Measurements from ENCODE around the gene SDF4.

Gene SDF4

GRCh38 chr1:1204425-1204920 lies 27.3 kb downstream of the SDF4 start:
- H3K9me3 ChIP-seq (ENCODE audit: severe bottlenecking), result no peaks in the 10 kb centered on the region
- ATAC-seq (ENCODE audit: low read depth) (no peak), DNase-seq (ENCODE audit: low spot score) (no peak)
- H3K27ac ChIP-seq (ENCODE audit: poor library complexity, severe bottlenecking), result no peak overlapping the region
- H3K4me1 ChIP-seq (ENCODE audit: insufficient read depth, poor library complexity, severe bottlenecking), result no peaks in the 10 kb centered on the region
- H3K36me3 ChIP-seq (ENCODE audit: low read depth), result no peaks in the 10 kb centered on the region
- H3K4me3 ChIP-seq (ENCODE audit: severe bottlenecking), result no peak overlapping the region
- no peak for TF ChIP-seq CTCF (IDR thresholded peaks at IDR 0.05; ENCODE audit: poor library complexity, severe bottlenecking)
- peaks cover 8% of the 10 kb centered on the region for H3K27me3 ChIP-seq (ENCODE audit: insufficient read depth, poor library complexity, severe bottlenecking)

- no peaks in the 10 kb centered on the region for H3K9me3 ChIP-seq (ENCODE audit: severe bottlenecking)
- no peak for DNase-seq (ENCODE audit: low spot score)
- H3K27ac ChIP-seq (ENCODE audit: poor library complexity, severe bottlenecking), result no peak overlapping the region
- no peak for ATAC-seq (ENCODE audit: low read depth)
- no peak for TF ChIP-seq CTCF (IDR thresholded peaks at IDR 0.05; ENCODE audit: poor library complexity, severe bottlenecking)
- H3K4me1 ChIP-seq (ENCODE audit: insufficient read depth, poor library complexity, severe bottlenecking), result no peaks in the 10 kb centered on the region
- peaks cover 8% of the 10 kb centered on the region for H3K27me3 ChIP-seq (ENCODE audit: insufficient read depth, poor library complexity, severe bottlenecking)
- no peak overlapping the region for H3K4me3 ChIP-seq (ENCODE audit: severe bottlenecking)
- H3K36me3 ChIP-seq (ENCODE audit: low read depth), result no peaks in the 10 kb centered on the region
Measured at GRCh38 chr1:1203561-1204424, 28.0 kb downstream of the SDF4 start.

- Histone ChIP-seq H3K27me3 (ENCODE audit: insufficient read depth, poor library complexity, severe bottlenecking) (peaks cover 8% of the 10 kb centered on the region), H3K4me3 (ENCODE audit: severe bottlenecking) (no peak overlapping the region), H3K4me1 (ENCODE audit: insufficient read depth, poor library complexity, severe bottlenecking) (no peaks in the 10 kb centered on the region), H3K27ac (ENCODE audit: poor library complexity, severe bottlenecking) (no peak overlapping the region), H3K9me3 (ENCODE audit: severe bottlenecking) (no peaks in the 10 kb centered on the region), H3K36me3 (ENCODE audit: low read depth) (no peaks in the 10 kb centered on the region)
- no peak for DNase-seq (ENCODE audit: low spot score)
- ATAC-seq (ENCODE audit: low read depth), result no peak
- TF ChIP-seq CTCF (IDR thresholded peaks at IDR 0.05; ENCODE audit: poor library complexity, severe bottlenecking), result no peak
Measured at GRCh38 chr1:1202831-1203560, 28.8 kb downstream of the SDF4 start.

- no peaks in the 10 kb centered on the region for H3K4me1 ChIP-seq (ENCODE audit: insufficient read depth, poor library complexity, severe bottlenecking)
- H3K9me3 ChIP-seq (ENCODE audit: severe bottlenecking), result no peaks in the 10 kb centered on the region
- DNase-seq (ENCODE audit: low spot score) (peak; percentile 61), ATAC-seq (ENCODE audit: low read depth) (peak; percentile 59)
- H3K27me3 ChIP-seq (ENCODE audit: insufficient read depth, poor library complexity, severe bottlenecking), result no peaks in the 10 kb centered on the region
- peak overlapping the region; percentile 36 for H3K4me3 ChIP-seq (ENCODE audit: severe bottlenecking)
- no peaks in the 10 kb centered on the region for H3K36me3 ChIP-seq (ENCODE audit: low read depth)
- TF ChIP-seq CTCF (IDR thresholded peaks at IDR 0.05; ENCODE audit: poor library complexity, severe bottlenecking), result no peak
- H3K27ac ChIP-seq (ENCODE audit: poor library complexity, severe bottlenecking), result no peak overlapping the region
Measured at GRCh38 chr1:1200876-1201810, 30.7 kb downstream of the SDF4 start.
